ENCODE results near the gene DEXI. TPM values are rescaled to one million over a fixed set of nuclear protein-coding genes. Genes with fewer than 3 reads are reported as not detected.
"Not testable (repeated sequence)": the region's sequence is repeated elsewhere in the genome, so short reads cannot be mapped to it uniquely, and the experiment has no call there.

Gene DEXI
- total RNA-seq, 2 donors from 2014 or later, result 29.8 to 51.1 TPM

- Histone ChIP-seq H3K27ac (no peak overlapping the region), H3K4me1 (peaks cover 30% of the 10 kb centered on the region), H3K9me3 (no peaks in the 10 kb centered on the region), H3K4me3 (no peak overlapping the region), H3K27me3 (no peaks in the 10 kb centered on the region), H3K36me3 (replicated peaks in 1 of 2; ENCODE audit: insufficient read depth in 1 of 2, low read depth in 2 of 2) (peaks cover 0 to 4% of the 10 kb centered on the region in 2 donors)
- DNase-seq, result no peak
- WGBS, 2 donors, result 63 to 69% methylated on average over 7 of the region's 7 CpGs
- intact Hi-C loops (cut with DNase I), result no loop called here
- no peak for TF ChIP-seq POLR2A (IDR thresholded peaks at IDR 0.05)
- no peak for TF ChIP-seq CTCF (IDR thresholded peaks at IDR 0.05)
- no peak for ATAC-seq
Observed at GRCh38 chr16:10931134-10931533, 11.1 kb downstream of the DEXI start.

GRCh38 chr16:10930755-10931093 is 11.5 kb downstream of the DEXI start:
- Histone ChIP-seq H3K27ac (no peak overlapping the region), H3K36me3 (replicated peaks in 1 of 2; ENCODE audit: insufficient read depth in 1 of 2, low read depth in 2 of 2) (peaks cover 0 to 4% of the 10 kb centered on the region in 2 donors), H3K4me3 (no peak overlapping the region), H3K27me3 (no peaks in the 10 kb centered on the region), H3K9me3 (no peaks in the 10 kb centered on the region), H3K4me1 (peaks cover 26% of the 10 kb centered on the region)
- WGBS, 2 donors, result 79 to 86% methylated on average over 1 to 2 of the region's 2 CpGs
- TF ChIP-seq CTCF (IDR thresholded peaks at IDR 0.05), result no peak
- no peak for TF ChIP-seq POLR2A (IDR thresholded peaks at IDR 0.05)
- DNase-seq (no peak), ATAC-seq (no peak)
- intact Hi-C loops (cut with DNase I), result no loop called here

GRCh38 chr16:10929853-10930754 is 12.2 kb downstream of the DEXI start:
- peaks cover 19% of the 10 kb centered on the region for H3K4me1 ChIP-seq
- intact Hi-C loops (cut with DNase I), result loop anchor here (10.0 kb wide), 1 partner anchor 415 kb away; no protein-coding TSS in a partner anchor
- no peak overlapping the region for H3K27ac ChIP-seq
- ATAC-seq, result peak; percentile 47
- H3K27me3 ChIP-seq, result no peaks in the 10 kb centered on the region
- H3K36me3 ChIP-seq (replicated peaks in 1 of 2; ENCODE audit: insufficient read depth in 1 of 2, low read depth in 2 of 2), result peaks cover 0 to 4% of the 10 kb centered on the region in 2 donors
- WGBS, 2 donors, result 67 to 70% methylated on average over 15 of the region's 15 CpGs
- DNase-seq, result peak in 2 of 4 donors; percentile 28 to 44
- TF ChIP-seq CTCF (IDR thresholded peaks at IDR 0.05) (no peak), POLR2A (IDR thresholded peaks at IDR 0.05) (no peak)
- no peaks in the 10 kb centered on the region for H3K9me3 ChIP-seq
- H3K4me3 ChIP-seq, result no peak overlapping the region

GRCh38 chr16:10929097-10929496 is 13.2 kb downstream of the DEXI start:
- ATAC-seq; H3K9me3 ChIP-seq; H3K27ac ChIP-seq; DNase-seq; H3K36me3 ChIP-seq (replicated peaks in 1 of 2; ENCODE audit: insufficient read depth in 1 of 2, low read depth in 2 of 2); H3K4me3 ChIP-seq; H3K27me3 ChIP-seq: not testable (repeated sequence)
- H3K4me1 ChIP-seq, result peaks cover 13% of the 10 kb centered on the region
- 64 to 75% methylated on average over 10 to 12 of the region's 12 CpGs for WGBS, 2 donors
- intact Hi-C loops (cut with DNase I), result loop anchor here (10.0 kb wide), 1 partner anchor 414 kb away; no protein-coding TSS in a partner anchor

GRCh38 chr16:10927497-10928112 is 14.7 kb downstream of the DEXI start:
- Histone ChIP-seq H3K9me3 (no peaks in the 10 kb centered on the region), H3K4me3 (no peak overlapping the region), H3K27me3 (no peaks in the 10 kb centered on the region), H3K27ac (no peak overlapping the region), H3K36me3 (replicated peaks in 1 of 2; ENCODE audit: insufficient read depth in 1 of 2, low read depth in 2 of 2) (peaks cover 0 to 5% of the 10 kb centered on the region in 2 donors), H3K4me1 (peaks cover 18% of the 10 kb centered on the region)
- WGBS, 2 donors, result 96 to 97% methylated on average over 11 of the region's 11 CpGs
- ATAC-seq, result no peak
- intact Hi-C loops (cut with DNase I), result loop anchor here (10.0 kb wide), 1 partner anchor 413 kb away; no protein-coding TSS in a partner anchor
- no peak for TF ChIP-seq POLR2A (IDR thresholded peaks at IDR 0.05)
- no peak for DNase-seq

All from body of pancreas (tissue), 4 donors.